A673 (cell line): ENCODE measurements around the gene RAP1GAP2. TPM values are rescaled to one million over a fixed set of nuclear protein-coding genes. Genes with fewer than 3 reads are reported as not detected.

ENCODE experiments used
- BruUV-seq: library from RNA; stranded (reverse); fragments of 400-500 nt; replicated peaks from 2 replicates; lab custom pipeline; 2021; lab: Mats Ljungman, UMichigan
- CTCF ChIA-PET: fragments of 300-600 bp; sonication (Branson Sonifier 250); formaldehyde crosslinking; loops from one replicate; lab custom pipeline; 2022; ENCODE audit warnings: antibody characterized with exemption; lab: Charles Lee
- POLR2A ChIA-PET: fragments of 300-600 bp; sonication (Branson Sonifier 250); formaldehyde crosslinking; loops from one replicate; lab custom pipeline; 2022; ENCODE audit warnings: antibody characterized with exemption; ENCODE audit not compliant: low non-redundant PET; lab: Charles Lee
- DNase-seq: peaks from one replicate; pipeline ENCODE4 v3.0.0-alpha.2; 2015; ENCODE audit warnings: low spot score
- H3K27ac ChIP-seq: fragments of 200-600 bp; sonication (generic); 2 replicates; pipeline ENCODE4 v1.5.1; 2016; ENCODE audit warnings: mixed run types, low read depth, mild to moderate bottlenecking, mixed read lengths, antibody characterized with exemption, low read length; ENCODE audit not compliant: poor library complexity, severe bottlenecking
- H3K27me3 ChIP-seq: fragments of 200-600 bp; sonication (generic); replicated peaks from 2 replicates; pipeline ENCODE4 v1.6.1; 2017; ENCODE audit warnings: mixed run types, low read depth, mild to moderate bottlenecking, mixed read lengths, antibody characterized with exemption, low read length; ENCODE audit not compliant: insufficient read depth, poor library complexity
- H3K36me3 ChIP-seq: fragments of 200-600 bp; sonication (generic); 2 replicates; pipeline ENCODE4 v1.6.1; 2016; ENCODE audit warnings: mixed run types, mild to moderate bottlenecking, mixed read lengths, antibody characterized with exemption, low read length; ENCODE audit not compliant: insufficient read depth, poor library complexity, severe bottlenecking
- H3K4me1 ChIP-seq: fragments of 200-600 bp; sonication (generic); 2 replicates; pipeline ENCODE4 v1.6.1; 2017; ENCODE audit warnings: mixed run types, mild to moderate bottlenecking, mixed read lengths, antibody characterized with exemption, low read length; ENCODE audit not compliant: insufficient read depth, poor library complexity, severe bottlenecking
- H3K4me3 ChIP-seq: fragments of 200-600 bp; sonication (generic); 2 replicates; pipeline ENCODE4 v1.5.1; 2016; ENCODE audit warnings: low read depth, mixed run types, mild to moderate bottlenecking, mixed read lengths, low read length; ENCODE audit not compliant: poor library complexity, severe bottlenecking
- H3K9me3 ChIP-seq: fragments of 200-600 bp; sonication (generic); 2 replicates; pipeline ENCODE4 v1.6.1; 2016; ENCODE audit warnings: mixed run types, low read depth, mild to moderate bottlenecking, mixed read lengths, antibody characterized with exemption, low read length; ENCODE audit not compliant: poor library complexity, severe bottlenecking
- EZH2 ChIP-seq: fragments of 200-600 bp; sonication (generic); IDR thresholded peaks from 2 replicates; pipeline ENCODE4 v1.6.1; 2017; ENCODE audit warnings: borderline replicate concordance, low read depth, mild to moderate bottlenecking, mixed read lengths, antibody characterized with exemption, low read length; ENCODE audit not compliant: poor library complexity, severe bottlenecking
- intact Hi-C: fragments of 100-400 bp; cut with micrococcal nuclease; formaldehyde crosslinking; loops from one replicate; pipeline ENCODE4 v1.10.0; 2022; ENCODE audit not compliant: unreplicated experiment
- total RNA-seq: library from RNA; stranded (reverse); gene quantifications from 2 replicates; pipeline ENCODE4 v1.2.3, GENCODE V29; 2021
- TF ChIP-seq, protein P1 (sequence below): fragments of 300-800, 200-600 bp; sonication (generic); conservative IDR thresholded peaks from 2 replicates; pipeline ENCODE4 v1.5.1; 2017; ENCODE audit warnings: low read depth, mild to moderate bottlenecking, antibody characterized with exemption, low read length, moderate library complexity, mixed read lengths

Gene RAP1GAP2
- total RNA-seq, 1 experiment from 2014 or later = 0.06 TPM

- Histone ChIP-seq H3K4me1 (no peaks in the 10 kb centered on the region), H3K9me3 (no peaks in the 10 kb centered on the region), H3K27ac (no peak overlapping the region), H3K27me3 (peaks cover 3% of the 10 kb centered on the region), H3K36me3 (no peaks in the 10 kb centered on the region), H3K4me3 (no peak overlapping the region)
- TF ChIP-seq, protein P1, sequence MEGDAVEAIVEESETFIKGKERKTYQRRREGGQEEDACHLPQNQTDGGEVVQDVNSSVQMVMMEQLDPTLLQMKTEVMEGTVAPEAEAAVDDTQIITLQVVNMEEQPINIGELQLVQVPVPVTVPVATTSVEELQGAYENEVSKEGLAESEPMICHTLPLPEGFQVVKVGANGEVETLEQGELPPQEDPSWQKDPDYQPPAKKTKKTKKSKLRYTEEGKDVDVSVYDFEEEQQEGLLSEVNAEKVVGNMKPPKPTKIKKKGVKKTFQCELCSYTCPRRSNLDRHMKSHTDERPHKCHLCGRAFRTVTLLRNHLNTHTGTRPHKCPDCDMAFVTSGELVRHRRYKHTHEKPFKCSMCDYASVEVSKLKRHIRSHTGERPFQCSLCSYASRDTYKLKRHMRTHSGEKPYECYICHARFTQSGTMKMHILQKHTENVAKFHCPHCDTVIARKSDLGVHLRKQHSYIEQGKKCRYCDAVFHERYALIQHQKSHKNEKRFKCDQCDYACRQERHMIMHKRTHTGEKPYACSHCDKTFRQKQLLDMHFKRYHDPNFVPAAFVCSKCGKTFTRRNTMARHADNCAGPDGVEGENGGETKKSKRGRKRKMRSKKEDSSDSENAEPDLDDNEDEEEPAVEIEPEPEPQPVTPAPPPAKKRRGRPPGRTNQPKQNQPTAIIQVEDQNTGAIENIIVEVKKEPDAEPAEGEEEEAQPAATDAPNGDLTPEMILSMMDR = no peak
- no peak for TF ChIP-seq EZH2
- POLR2A ChIA-PET = no interaction called here
- intact Hi-C loops = no loop called here
- CTCF ChIA-PET = no interaction called here
- BruUV-seq = no TSS peak
- DNase-seq = no peak
Measured at GRCh38 chr17:2876467-2876866, 80.2 kb downstream of the RAP1GAP2 start.

GRCh38 chr17:2878751-2879254 is 82.6 kb downstream of the RAP1GAP2 start:
- intact Hi-C loops = no loop called here

DNA sequence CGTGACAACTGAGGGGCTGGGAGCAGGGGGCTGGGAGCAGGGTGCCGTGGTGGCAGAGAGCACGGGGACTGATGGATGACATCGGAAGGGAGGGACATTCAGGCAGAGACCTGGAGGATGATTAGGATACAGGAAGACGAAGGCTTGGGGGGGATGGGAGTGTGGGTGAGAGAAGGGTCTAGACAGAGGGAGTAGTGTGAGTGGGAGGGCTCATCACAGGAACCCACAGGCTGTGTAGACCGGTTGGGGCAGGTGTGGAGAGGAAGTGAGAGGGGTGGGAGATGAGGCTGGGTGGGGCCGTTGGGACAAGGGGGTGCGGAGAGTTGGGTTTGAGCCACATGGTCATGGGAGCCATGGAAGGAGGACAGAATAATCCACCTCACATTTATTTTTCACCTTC is 83.8 kb downstream of the RAP1GAP2 start:
- ChIA-PET CTCF (no interaction called here), POLR2A (no interaction called here)
- Histone ChIP-seq H3K36me3 (no peaks in the 10 kb centered on the region), H3K4me3 (no peak overlapping the region), H3K27ac (no peak overlapping the region), H3K27me3 (no peaks in the 10 kb centered on the region), H3K4me1 (no peaks in the 10 kb centered on the region), H3K9me3 (no peaks in the 10 kb centered on the region)
- no peak for DNase-seq
- no TSS peak for BruUV-seq
- TF ChIP-seq EZH2 = no peak
- TF ChIP-seq, protein P1 = no peak
- intact Hi-C loops = no loop called here

More at GRCh38 chr17:2878751-2879254, 82.6 kb downstream of the RAP1GAP2 start:
- no TSS peak for BruUV-seq
- POLR2A ChIA-PET = no interaction called here
- Histone ChIP-seq H3K27me3 (peaks cover 3% of the 10 kb centered on the region), H3K9me3 (no peaks in the 10 kb centered on the region), H3K36me3 (no peaks in the 10 kb centered on the region), H3K4me3 (no peak overlapping the region), H3K27ac (no peak overlapping the region), H3K4me1 (no peaks in the 10 kb centered on the region)
- no peak for DNase-seq
- TF ChIP-seq, protein P1 = no peak
- TF ChIP-seq EZH2 = no peak
- CTCF ChIA-PET = no interaction called here
